SK-N-SH treated with all-trans-retinoic acid at 6 μM for 48 hours (cell line): ENCODE measurements around the gene ZC3H10.
A peak's percentile ranks its signal among the peaks of the same experiment; 100 is the strongest.

Experiments
- ATAC-seq: fragments of 200-7000 bp; cut with Tn5 transposase; 3 replicates; pipeline ENCODE4 v1.9.1; 2020; ENCODE audit warnings: mild to moderate bottlenecking, moderate library complexity
- ARNTL ChIP-seq: fragments of 450-650 bp; formaldehyde crosslinking; IDR thresholded peaks from 2 replicates; pipeline ENCODE4 v1.5.0; 2020; ENCODE audit warnings: low read depth, mild to moderate bottlenecking, moderate library complexity, borderline replicate concordance
- BACH2 ChIP-seq: fragments of 250-450 bp; sonication (Bioruptor Pico); IDR thresholded peaks from 2 replicates; pipeline ENCODE4 v1.9.0; 2021; ENCODE audit warnings: mild to moderate bottlenecking, borderline replicate concordance
- CREB5 ChIP-seq: fragments of 250-450 bp; sonication (Bioruptor Pico); IDR thresholded peaks from 2 replicates; pipeline ENCODE4 v1.5.1; 2020; ENCODE audit warnings: low read depth, mild to moderate bottlenecking, moderate library complexity
- CSDC2 ChIP-seq: fragments of 250-450 bp; sonication (Bioruptor Pico); IDR thresholded peaks from 2 replicates; pipeline ENCODE4 v1.5.0; 2020; ENCODE audit warnings: mild to moderate bottlenecking, moderate library complexity
- CSRNP3 ChIP-seq: fragments of 250-450 bp; sonication (Bioruptor Pico); IDR thresholded peaks from 2 replicates; pipeline ENCODE4 v1.5.1; 2021; ENCODE audit warnings: mild to moderate bottlenecking, moderate library complexity
- ESRRG ChIP-seq: fragments of 250-450 bp; sonication (Bioruptor Pico); IDR thresholded peaks from 2 replicates; pipeline ENCODE4 v1.6.1; 2021; ENCODE audit warnings: mild to moderate bottlenecking
- GLIS3 ChIP-seq: fragments of 250-450 bp; sonication (Bioruptor Pico); IDR thresholded peaks from 2 replicates; pipeline ENCODE4 v1.5.0; 2020; ENCODE audit warnings: mild to moderate bottlenecking, moderate library complexity
- ISL1 ChIP-seq: fragments of 250-450 bp; sonication (Bioruptor Pico); IDR thresholded peaks from 2 replicates; pipeline ENCODE4 v2.1.2; 2022; ENCODE audit warnings: mild to moderate bottlenecking, moderate library complexity
- OSR1 ChIP-seq: fragments of 250-450 bp; sonication (Bioruptor Pico); IDR thresholded peaks from 2 replicates; pipeline ENCODE4 v1.8.0; 2022; ENCODE audit warnings: moderate library complexity, mild to moderate bottlenecking, inconsistent platforms
- POU6F1 ChIP-seq: fragments of 250-450 bp; sonication (Bioruptor Pico); IDR thresholded peaks from 2 replicates; pipeline ENCODE4 v1.8.0; 2021; ENCODE audit warnings: low read depth, mild to moderate bottlenecking, moderate library complexity, borderline replicate concordance
- PPARA ChIP-seq: fragments of 250-450 bp; sonication (Bioruptor Pico); IDR thresholded peaks from 2 replicates; pipeline ENCODE4 v1.5.0; 2020; ENCODE audit warnings: mild to moderate bottlenecking, borderline replicate concordance
- RARB ChIP-seq: fragments of 250-450 bp; sonication (Bioruptor Pico); IDR thresholded peaks from 2 replicates; pipeline ENCODE4 v1.8.0; 2021; ENCODE audit warnings: mild to moderate bottlenecking, moderate library complexity
- SNAI2 ChIP-seq: fragments of 250-450 bp; sonication (Bioruptor Pico); IDR thresholded peaks from 2 replicates; pipeline ENCODE4 v1.5.0; 2020; ENCODE audit warnings: mild to moderate bottlenecking, moderate library complexity
- TCF4 ChIP-seq: fragments of 250-450 bp; sonication (Bioruptor Pico); IDR thresholded peaks from 2 replicates; pipeline ENCODE4 v1.8.0; 2021; ENCODE audit warnings: mild to moderate bottlenecking, moderate library complexity, borderline replicate concordance
- TOX ChIP-seq: fragments of 250-450 bp; sonication (Bioruptor Pico); IDR thresholded peaks from 2 replicates; pipeline ENCODE4 v1.8.0; 2021; ENCODE audit warnings: mild to moderate bottlenecking, moderate library complexity, borderline replicate concordance
- TSHZ2 ChIP-seq: fragments of 250-450 bp; sonication (Bioruptor Pico); IDR thresholded peaks from 2 replicates; pipeline ENCODE4 v1.5.0; 2020; ENCODE audit warnings: mild to moderate bottlenecking, moderate library complexity
- ZC3H10 ChIP-seq: fragments of 250-450 bp; sonication (Bioruptor Pico); IDR thresholded peaks from 2 replicates; pipeline ENCODE4 v1.5.1; 2021; ENCODE audit warnings: mild to moderate bottlenecking, moderate library complexity
- ZFP3 ChIP-seq: fragments of 250-450 bp; sonication (Bioruptor Pico); IDR thresholded peaks from 2 replicates; pipeline ENCODE4 v1.5.0; 2020; ENCODE audit warnings: mild to moderate bottlenecking, moderate library complexity
- ZFP30 ChIP-seq: fragments of 450-650 bp; formaldehyde crosslinking; IDR thresholded peaks from 2 replicates; pipeline ENCODE4 v1.5.0; 2022; ENCODE audit warnings: mild to moderate bottlenecking, moderate library complexity
- ZNF565 ChIP-seq: fragments of 450-650 bp; formaldehyde crosslinking; conservative IDR thresholded peaks from 2 replicates; pipeline ENCODE4 v1.5.0; 2020; ENCODE audit warnings: low read depth, mild to moderate bottlenecking, moderate library complexity
- ZNF8 ChIP-seq: fragments of 450-650 bp; formaldehyde crosslinking; IDR thresholded peaks from 2 replicates; pipeline ENCODE4 v1.5.0; 2020; ENCODE audit warnings: mild to moderate bottlenecking, moderate library complexity
- TF ChIP-seq, protein P1 (sequence below): fragments of 250-450 bp; sonication (Bioruptor Pico); IDR thresholded peaks from 2 replicates; pipeline ENCODE4 v1.8.0; 2020; ENCODE audit warnings: mild to moderate bottlenecking, moderate library complexity, borderline replicate concordance

Gene ZC3H10

DNA sequence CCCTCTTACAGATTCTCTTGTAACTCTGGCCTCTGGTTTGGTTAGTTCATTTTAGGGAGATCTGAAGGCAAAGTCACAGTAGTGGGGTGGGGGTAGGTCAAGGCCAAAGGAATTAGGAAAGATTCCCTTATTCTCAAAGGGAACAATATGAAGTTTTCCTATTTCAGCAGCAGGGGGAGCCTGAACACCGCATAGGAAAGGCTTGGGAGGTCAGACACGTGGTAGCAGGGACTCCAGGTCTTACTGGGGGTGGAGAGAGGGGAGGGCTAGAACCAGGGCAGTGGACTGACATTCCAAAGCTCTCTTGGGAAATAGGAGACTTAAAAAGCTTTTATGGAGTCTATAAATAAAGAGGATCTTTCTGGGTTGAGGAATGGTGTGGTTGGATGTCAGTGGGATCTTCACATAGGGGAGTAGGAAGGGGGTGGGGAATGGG lies 1.3 kb downstream of the ZC3H10 start:
- no peak for TF ChIP-seq ISL1 (CRISPR knock-in tag)
- no peak for TF ChIP-seq ARNTL
- no peak for TF ChIP-seq ZNF8
- no peak for TF ChIP-seq ZNF565 (CRISPR knock-in tag)
- TF ChIP-seq CSDC2 (CRISPR knock-in tag), result no peak
- TF ChIP-seq OSR1, result no peak
- TF ChIP-seq PPARA (CRISPR knock-in tag), result no peak
- TF ChIP-seq TSHZ2, result no peak
- TF ChIP-seq ZFP30, result no peak
- no peak for TF ChIP-seq TOX (CRISPR knock-in tag)
- no peak for TF ChIP-seq ESRRG
- TF ChIP-seq CSRNP3 (CRISPR knock-in tag), result no peak
- no peak for TF ChIP-seq ZC3H10 (CRISPR knock-in tag)
- TF ChIP-seq, protein P1, sequence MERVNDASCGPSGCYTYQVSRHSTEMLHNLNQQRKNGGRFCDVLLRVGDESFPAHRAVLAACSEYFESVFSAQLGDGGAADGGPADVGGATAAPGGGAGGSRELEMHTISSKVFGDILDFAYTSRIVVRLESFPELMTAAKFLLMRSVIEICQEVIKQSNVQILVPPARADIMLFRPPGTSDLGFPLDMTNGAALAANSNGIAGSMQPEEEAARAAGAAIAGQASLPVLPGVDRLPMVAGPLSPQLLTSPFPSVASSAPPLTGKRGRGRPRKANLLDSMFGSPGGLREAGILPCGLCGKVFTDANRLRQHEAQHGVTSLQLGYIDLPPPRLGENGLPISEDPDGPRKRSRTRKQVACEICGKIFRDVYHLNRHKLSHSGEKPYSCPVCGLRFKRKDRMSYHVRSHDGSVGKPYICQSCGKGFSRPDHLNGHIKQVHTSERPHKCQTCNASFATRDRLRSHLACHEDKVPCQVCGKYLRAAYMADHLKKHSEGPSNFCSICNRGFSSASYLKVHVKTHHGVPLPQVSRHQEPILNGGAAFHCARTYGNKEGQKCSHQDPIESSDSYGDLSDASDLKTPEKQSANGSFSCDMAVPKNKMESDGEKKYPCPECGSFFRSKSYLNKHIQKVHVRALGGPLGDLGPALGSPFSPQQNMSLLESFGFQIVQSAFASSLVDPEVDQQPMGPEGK (CRISPR knock-in tag), result no peak; the same call in 1 of the 2 replicates
- no peak for TF ChIP-seq BACH2 (CRISPR knock-in tag)
- no peak for TF ChIP-seq TCF4
- no peak for TF ChIP-seq POU6F1 (CRISPR knock-in tag)
- no peak for TF ChIP-seq SNAI2
- no peak for TF ChIP-seq CREB5 (CRISPR knock-in tag)
- TF ChIP-seq GLIS3 (CRISPR knock-in tag), result no peak
- peak; percentile 49 for ATAC-seq

DNA sequence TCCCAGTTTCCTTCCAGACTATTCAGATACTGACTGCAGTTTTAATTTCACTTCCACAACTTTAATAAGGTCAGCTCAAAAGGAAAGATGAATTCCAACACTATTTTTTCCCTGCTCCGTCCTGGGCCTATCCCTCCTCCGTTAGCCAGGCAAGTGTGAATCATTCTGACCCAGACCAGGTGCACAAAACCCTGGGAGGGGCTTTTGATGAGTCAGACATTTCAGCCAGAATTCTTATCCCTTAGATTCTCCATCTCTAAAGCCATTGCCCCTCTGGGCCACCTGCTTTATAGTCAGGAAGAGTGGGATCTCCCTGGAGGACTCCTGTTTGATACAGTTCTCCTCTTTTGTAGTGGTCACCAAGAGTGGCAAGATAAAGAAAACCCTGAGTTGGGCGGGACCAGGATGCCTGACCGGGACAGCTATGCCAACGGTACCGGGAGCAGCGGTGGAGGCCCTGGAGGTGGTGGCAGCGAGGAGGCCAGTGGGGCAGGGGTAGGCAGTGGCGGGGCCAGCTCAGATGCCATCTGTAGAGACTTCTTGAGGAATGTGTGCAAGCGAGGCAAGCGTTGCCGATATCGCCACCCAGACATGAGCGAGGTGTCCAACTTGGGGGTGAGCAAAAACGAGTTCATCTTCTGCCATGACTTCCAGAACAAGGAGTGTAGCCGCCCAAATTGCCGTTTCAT lies 2.2 kb downstream of the ZC3H10 start:
- no peak for ATAC-seq
- no peak for TF ChIP-seq CSDC2 (CRISPR knock-in tag)
- no peak for TF ChIP-seq TOX (CRISPR knock-in tag)
- TF ChIP-seq CSRNP3 (CRISPR knock-in tag), result no peak
- TF ChIP-seq ZFP3 (CRISPR knock-in tag), result no peak
- no peak for TF ChIP-seq POU6F1 (CRISPR knock-in tag)
- TF ChIP-seq CREB5 (CRISPR knock-in tag), result no peak
- TF ChIP-seq OSR1, result no peak
- TF ChIP-seq ZC3H10 (CRISPR knock-in tag), result no peak
- no peak for TF ChIP-seq TCF4
- no peak for TF ChIP-seq ESRRG
- no peak for TF ChIP-seq RARB (CRISPR knock-in tag)
- no peak for TF ChIP-seq GLIS3 (CRISPR knock-in tag)
- TF ChIP-seq, protein P1 (CRISPR knock-in tag), result no peak
- no peak for TF ChIP-seq ARNTL
- no peak for TF ChIP-seq ZFP30
- no peak for TF ChIP-seq SNAI2
- TF ChIP-seq ISL1 (CRISPR knock-in tag), result no peak
